ENCODE data around the gene LRRK1. TPM values are rescaled to one million over a fixed set of nuclear protein-coding genes. Genes with fewer than 3 reads are reported as not detected.

Gene LRRK1
- total RNA-seq, 1 donor from 2014 or later = not detected

DNA sequence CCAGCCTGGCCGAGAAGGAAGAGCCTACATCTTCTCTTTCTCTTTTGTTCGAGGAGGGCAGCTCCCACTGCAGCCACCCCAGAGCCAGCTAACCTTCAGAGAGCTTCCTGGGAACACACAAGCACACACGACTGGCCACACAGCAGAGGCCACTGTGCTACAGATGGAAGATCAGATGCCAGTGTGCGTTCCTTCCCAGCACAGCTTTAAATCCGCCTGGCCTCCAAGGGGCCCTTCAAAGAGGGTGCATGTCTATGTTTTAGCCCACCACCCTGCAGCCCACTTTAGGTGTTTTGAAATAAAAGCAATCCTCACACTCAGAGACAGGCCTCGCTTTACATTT, 27.2 kb upstream of the LRRK1 start:
- no peaks in the 10 kb centered on the region for H3K79me2 ChIP-seq (ENCODE audit: low read depth)
- Mint-ChIP-seq H3K27me3 (ENCODE audit: insufficient read depth, low read depth) (peaks cover 12% of the 10 kb centered on the region), H3K36me3 (no peaks in the 10 kb centered on the region), H3K4me1 (peaks cover 31% of the 10 kb centered on the region), H3K9me3 (no peaks in the 10 kb centered on the region), H3K4me3 (no peak overlapping the region), H3K27ac (peak overlapping the region; percentile 91)
- H4K20me1 ChIP-seq (ENCODE audit: low read depth) = no peaks in the 10 kb centered on the region
- DNase-seq (ENCODE audit: low spot score) = no peak
- no peaks in the 10 kb centered on the region for H3K27me3 ChIP-seq
- peak overlapping the region; percentile 97 for H2AFZ ChIP-seq (replicated peaks)
- H3K4me2 ChIP-seq = peak overlapping the region; percentile 54
- peaks cover 13% of the 10 kb centered on the region for H3K4me1 ChIP-seq
- peaks cover 10% of the 10 kb centered on the region for H3F3A ChIP-seq (ENCODE audit: low read depth)
- TF ChIP-seq EZH2 (IDR thresholded peaks at IDR 0.05) = no peak
- TF ChIP-seq, protein P1, sequence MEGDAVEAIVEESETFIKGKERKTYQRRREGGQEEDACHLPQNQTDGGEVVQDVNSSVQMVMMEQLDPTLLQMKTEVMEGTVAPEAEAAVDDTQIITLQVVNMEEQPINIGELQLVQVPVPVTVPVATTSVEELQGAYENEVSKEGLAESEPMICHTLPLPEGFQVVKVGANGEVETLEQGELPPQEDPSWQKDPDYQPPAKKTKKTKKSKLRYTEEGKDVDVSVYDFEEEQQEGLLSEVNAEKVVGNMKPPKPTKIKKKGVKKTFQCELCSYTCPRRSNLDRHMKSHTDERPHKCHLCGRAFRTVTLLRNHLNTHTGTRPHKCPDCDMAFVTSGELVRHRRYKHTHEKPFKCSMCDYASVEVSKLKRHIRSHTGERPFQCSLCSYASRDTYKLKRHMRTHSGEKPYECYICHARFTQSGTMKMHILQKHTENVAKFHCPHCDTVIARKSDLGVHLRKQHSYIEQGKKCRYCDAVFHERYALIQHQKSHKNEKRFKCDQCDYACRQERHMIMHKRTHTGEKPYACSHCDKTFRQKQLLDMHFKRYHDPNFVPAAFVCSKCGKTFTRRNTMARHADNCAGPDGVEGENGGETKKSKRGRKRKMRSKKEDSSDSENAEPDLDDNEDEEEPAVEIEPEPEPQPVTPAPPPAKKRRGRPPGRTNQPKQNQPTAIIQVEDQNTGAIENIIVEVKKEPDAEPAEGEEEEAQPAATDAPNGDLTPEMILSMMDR (IDR thresholded peaks at IDR 0.05) = no peak
- TF ChIP-seq EZH2phosphoT487 (IDR thresholded peaks at IDR 0.05) = no peak
- no peak overlapping the region for H3K4me3 ChIP-seq
- no peak overlapping the region for H3K9ac ChIP-seq
- no peaks in the 10 kb centered on the region for H3K9me3 ChIP-seq (ENCODE audit: low read depth)
- H3K27ac ChIP-seq = no peak overlapping the region
- H3K36me3 ChIP-seq = no peaks in the 10 kb centered on the region

DNA sequence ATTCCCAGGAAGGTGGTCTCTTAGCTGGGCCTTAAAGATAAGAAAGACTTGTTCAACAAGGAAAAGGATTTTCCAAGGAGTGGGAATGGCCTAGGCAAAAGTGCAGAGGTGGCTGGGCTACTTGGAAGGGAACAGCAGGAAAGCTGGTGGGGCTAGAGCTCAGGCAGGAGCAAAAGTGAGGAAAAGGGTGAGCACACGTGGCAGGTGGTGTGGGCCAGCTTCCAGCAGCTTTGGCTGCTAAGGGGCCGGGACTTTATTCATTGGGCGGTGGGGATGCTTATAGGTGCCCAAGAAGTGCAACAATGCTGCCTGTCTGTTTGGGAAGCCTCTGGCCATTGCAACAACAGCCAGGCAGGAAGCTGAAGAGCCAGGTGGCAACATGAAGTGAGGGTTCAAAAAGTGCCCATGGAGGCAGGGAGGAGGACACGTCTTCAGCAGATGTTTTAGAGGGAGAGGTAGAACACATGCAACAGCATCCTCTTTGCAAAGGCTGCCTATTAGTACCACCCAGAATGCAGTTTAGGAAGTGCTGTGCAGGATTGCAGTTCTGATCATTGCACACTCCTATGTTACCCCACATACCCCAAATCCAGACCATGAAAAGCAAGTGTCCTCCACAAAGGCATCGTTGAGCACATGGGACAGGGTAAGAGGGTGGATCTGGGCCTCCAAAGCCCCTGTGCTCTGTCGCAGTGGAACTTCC, 25.7 kb upstream of the LRRK1 start:
- no peaks in the 10 kb centered on the region for H3K9me3 Mint-ChIP-seq
- no peak overlapping the region for H3K27ac Mint-ChIP-seq
- no peak overlapping the region for H3K4me3 ChIP-seq
- no peaks in the 10 kb centered on the region for H3K9me3 ChIP-seq (ENCODE audit: low read depth)
- H3K4me1 Mint-ChIP-seq = peaks cover 31% of the 10 kb centered on the region
- no peak overlapping the region for H3K4me3 Mint-ChIP-seq
- no peak overlapping the region for H3K9ac ChIP-seq
- no peaks in the 10 kb centered on the region for H3K79me2 ChIP-seq (ENCODE audit: low read depth)
- H3K4me2 ChIP-seq = no peak overlapping the region
- no peak overlapping the region for H2AFZ ChIP-seq (replicated peaks)
- no peak for DNase-seq (ENCODE audit: low spot score)
- no peak for TF ChIP-seq EZH2phosphoT487 (IDR thresholded peaks at IDR 0.05)
- TF ChIP-seq EZH2 (IDR thresholded peaks at IDR 0.05) = no peak
- TF ChIP-seq, protein P1 (IDR thresholded peaks at IDR 0.05) = no peak
- H3K36me3 ChIP-seq = no peaks in the 10 kb centered on the region
- H4K20me1 ChIP-seq (ENCODE audit: low read depth) = no peaks in the 10 kb centered on the region
- H3K27ac ChIP-seq = no peak overlapping the region
- H3F3A ChIP-seq (ENCODE audit: low read depth) = peaks cover 10% of the 10 kb centered on the region
- H3K27me3 Mint-ChIP-seq (ENCODE audit: insufficient read depth, low read depth) = peaks cover 15% of the 10 kb centered on the region
- H3K27me3 ChIP-seq = no peaks in the 10 kb centered on the region
- H3K4me1 ChIP-seq = peaks cover 13% of the 10 kb centered on the region
- H3K36me3 Mint-ChIP-seq = no peaks in the 10 kb centered on the region

DNA sequence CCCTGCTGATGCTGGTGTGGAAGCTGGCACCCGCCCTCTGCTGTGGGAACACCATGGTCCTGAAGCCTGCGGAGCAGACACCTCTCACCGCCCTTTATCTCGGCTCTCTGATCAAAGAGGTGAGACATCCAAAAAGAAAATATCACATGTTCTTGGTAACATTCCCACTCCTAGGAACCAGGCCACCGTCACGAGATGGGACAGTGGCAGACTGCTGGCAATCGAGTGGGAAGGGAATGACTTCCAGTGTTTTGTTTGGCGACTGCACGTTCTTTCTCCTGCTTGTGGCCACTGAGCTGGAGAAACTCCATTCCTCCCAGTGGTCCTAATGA, 25.2 kb upstream of the LRRK1 start:
- TF ChIP-seq EZH2phosphoT487 (IDR thresholded peaks at IDR 0.05) (no peak), EZH2 (IDR thresholded peaks at IDR 0.05) (no peak)
- TF ChIP-seq, protein P1 (IDR thresholded peaks at IDR 0.05) = no peak
- Histone ChIP-seq H2AFZ (replicated peaks) (no peak overlapping the region), H3K4me2 (no peak overlapping the region), H3K9me3 (ENCODE audit: low read depth) (no peaks in the 10 kb centered on the region), H3K27me3 (no peaks in the 10 kb centered on the region), H3K4me3 (no peak overlapping the region), H3K79me2 (ENCODE audit: low read depth) (no peaks in the 10 kb centered on the region), H3K36me3 (no peaks in the 10 kb centered on the region), H3K9ac (no peak overlapping the region), H3K27ac (no peak overlapping the region), H4K20me1 (ENCODE audit: low read depth) (no peaks in the 10 kb centered on the region), H3F3A (ENCODE audit: low read depth) (peaks cover 10% of the 10 kb centered on the region), H3K4me1 (peaks cover 13% of the 10 kb centered on the region)
- H3K4me3 Mint-ChIP-seq = no peak overlapping the region
- DNase-seq (ENCODE audit: low spot score) = no peak
- peaks cover 31% of the 10 kb centered on the region for H3K4me1 Mint-ChIP-seq
- H3K9me3 Mint-ChIP-seq = no peaks in the 10 kb centered on the region
- peaks cover 20% of the 10 kb centered on the region for H3K27me3 Mint-ChIP-seq (ENCODE audit: insufficient read depth, low read depth)
- H3K27ac Mint-ChIP-seq = no peak overlapping the region
- H3K36me3 Mint-ChIP-seq = no peaks in the 10 kb centered on the region

Measured in neural progenitor cell (in vitro differentiated cells).